SHP77 (cell line): ENCODE results near the gene IDE.
"Not testable (repeated sequence)": the region's sequence is repeated elsewhere in the genome, so short reads cannot be mapped to it uniquely, and the experiment has no call there.

Source experiments
- DNase-seq, 2 experiments: peaks; one replicate each; lab custom pipeline; 2025; lab: John Stamatoyannopoulos, UW

The IDE gene

DNA sequence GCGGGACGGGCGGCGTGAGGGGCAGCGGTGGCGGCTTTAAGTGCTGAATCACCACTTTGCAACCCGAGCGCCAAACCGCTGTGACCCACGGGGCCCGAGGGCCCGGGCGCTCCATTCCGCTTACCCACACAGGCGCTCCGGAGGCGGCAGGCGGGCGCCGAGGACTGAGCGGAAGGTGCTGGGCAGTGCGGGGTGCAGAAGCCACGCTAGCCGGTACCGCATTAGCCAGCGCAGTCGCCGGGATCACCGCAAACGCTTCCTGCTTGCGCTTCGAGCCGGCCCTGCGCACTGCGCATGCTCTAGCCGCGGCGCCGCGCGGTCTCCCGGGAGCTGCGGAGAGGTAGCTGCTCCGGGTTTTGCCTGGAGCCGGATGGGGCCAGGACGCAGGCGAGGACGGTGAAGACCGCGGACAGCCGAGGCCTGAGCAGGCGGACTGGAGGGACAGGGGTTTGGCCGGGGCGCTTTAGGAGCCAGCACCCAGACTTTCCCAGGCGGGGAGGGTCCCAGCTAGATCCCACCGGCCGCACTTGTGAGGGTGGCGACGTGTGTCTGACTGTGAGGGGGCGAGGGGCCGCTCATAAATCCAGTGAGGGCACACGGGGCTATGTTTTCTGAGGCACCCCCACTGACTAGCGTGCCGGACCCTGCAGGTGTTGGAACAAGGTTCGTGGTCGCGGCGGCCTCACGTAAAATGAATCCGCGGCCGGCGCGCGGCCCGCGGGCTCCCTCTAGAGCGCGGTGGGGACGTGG is at the start of gene IDE:
Gene IDE, minus strand, starts transcription at position 296 of the 750 bp plus-strand sequence. Its CDS starts 74 bp downstream, at position 222.
- peak; percentile 79 to 86 for DNase-seq

DNA sequence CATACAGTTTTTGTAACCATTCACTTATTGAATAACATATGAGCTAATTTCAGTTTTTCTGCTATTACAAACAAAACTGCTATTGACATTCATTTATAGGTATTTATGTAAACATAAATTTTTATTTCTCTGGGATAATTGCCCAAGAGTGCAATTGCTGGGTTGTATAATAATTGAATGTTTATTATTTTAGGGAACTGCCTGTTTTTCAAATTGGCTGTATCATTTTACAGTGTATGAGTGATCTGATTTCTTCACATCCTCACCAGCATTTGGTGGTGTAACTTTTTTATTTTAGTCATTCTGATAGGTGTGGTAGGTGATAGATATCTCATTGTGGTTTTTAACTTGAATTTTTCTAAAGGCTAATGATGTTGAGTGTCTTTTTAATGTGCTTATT is 45.5 kb upstream of the IDE start:
- no peak for DNase-seq

DNA sequence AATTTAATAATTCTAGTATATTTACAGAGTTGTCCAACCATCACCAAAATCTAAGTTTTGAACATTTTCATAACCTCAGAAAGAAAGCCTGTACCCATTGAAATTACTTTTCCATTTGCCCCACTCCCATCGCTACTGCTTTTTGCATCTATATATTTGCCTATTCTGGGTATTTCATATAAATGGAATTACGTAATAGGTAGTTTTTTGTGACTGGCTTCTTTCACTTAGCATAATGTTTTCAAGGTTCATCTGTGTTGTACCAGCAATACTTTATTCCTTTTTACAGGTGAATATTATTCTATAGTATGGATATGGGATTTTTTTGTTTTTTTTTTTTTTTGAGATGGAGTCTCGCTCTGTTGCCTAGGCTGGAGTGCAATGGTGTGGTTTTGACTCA is 41.6 kb upstream of the IDE start:
- no peak for DNase-seq

DNA sequence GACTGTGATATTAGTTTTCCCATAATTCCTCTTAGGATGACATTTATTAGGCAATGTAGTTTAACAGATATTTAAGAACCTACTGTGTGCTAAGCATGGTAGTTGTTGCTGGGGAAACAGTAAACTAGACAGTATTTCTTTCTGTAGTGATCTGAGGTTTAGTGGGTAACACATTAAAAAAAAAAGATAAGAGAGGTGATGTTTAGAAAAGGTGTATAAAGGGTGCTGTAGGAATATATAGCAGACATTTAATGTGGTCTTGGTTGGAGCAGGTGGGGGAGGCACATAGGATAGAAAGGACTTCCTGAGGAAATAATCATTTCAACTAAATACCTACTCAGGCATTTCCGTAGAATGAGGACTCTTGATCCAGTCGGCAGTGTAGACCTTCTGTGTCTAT is 30.9 kb upstream of the IDE start:
- no peak for DNase-seq

DNA sequence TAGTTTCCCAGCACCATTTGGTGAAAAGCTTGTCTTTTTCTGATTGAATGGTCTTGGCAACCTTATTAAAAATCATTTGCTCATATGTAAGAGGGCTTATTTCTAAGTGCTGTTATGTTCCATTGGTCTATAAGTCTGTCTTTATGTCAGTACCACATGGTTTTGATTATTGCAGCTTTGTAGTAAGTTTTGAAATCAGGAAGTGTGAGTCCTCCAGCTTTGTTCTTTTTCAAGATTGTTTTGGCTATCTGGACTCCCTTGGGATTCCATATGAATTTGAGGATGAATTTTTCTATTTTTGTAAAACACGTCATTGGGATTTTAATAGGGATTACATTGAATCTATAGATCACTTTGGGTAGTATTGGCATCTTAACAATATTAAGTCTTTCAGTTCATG is 24.4 kb upstream of the IDE start:
- no peak for DNase-seq

DNA sequence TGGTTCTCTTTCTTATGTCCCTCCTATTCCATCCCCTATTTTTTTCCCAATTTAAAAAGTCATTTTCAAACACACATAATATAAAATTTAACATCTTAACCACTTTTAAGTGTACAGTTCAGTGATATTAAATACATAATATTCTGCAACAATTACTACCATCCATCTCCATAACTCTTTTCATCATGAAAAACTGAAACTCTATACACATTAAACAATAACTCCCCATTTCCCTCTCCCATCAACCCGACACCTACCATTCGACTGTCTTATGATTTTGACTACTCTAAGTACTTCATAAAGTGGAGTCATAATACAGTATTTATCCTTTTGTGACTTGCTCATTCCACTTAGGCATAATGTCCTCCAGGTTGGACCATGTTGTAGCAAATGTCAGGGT is 21.6 kb upstream of the IDE start:
- DNase-seq, result no peak

DNA sequence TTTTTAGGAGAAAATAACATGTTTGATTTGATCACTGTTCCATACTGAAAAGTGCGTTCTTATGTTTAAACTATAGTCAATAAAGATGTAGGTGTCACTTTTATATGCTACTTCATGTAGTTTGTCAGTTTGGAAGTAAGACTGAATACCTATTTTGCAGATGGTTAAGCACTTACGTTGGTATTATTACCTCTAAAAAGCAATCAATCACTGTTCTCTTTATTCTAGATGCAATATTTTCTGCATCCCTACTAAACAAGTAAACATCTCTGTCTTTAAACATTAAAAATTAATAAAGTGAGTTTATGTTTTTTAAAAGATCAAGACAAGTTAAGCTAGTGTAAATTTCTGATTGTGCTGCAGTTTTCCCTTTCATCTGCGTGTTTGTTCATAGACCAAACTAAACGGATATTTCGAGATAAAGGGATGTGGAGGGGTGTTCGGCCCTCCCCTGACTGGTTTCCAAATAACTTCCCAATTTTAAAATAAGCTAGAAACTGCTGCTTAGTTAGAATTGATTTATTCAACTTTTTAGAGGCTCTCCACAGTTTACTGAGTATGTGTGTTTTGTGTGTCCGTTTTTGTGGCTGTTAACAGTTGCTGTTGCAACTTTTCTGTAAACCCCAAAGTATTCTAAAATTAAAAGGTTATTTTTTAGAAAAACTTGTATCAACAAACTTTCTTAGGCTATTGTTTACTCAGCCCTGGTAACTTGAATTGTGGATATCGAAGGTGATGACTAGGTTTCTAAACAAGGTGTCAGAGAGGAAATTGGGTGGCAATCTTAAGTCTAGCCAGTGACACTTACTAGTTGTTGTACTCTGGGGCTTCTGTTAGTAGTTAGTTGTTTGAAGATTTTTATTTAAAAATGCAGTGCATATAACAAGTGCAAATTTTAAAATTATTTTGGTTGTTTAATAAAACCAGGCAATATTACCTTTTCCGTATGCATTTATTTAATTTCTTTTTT is 20.0 kb upstream of the IDE start:
- no peak for DNase-seq

DNA sequence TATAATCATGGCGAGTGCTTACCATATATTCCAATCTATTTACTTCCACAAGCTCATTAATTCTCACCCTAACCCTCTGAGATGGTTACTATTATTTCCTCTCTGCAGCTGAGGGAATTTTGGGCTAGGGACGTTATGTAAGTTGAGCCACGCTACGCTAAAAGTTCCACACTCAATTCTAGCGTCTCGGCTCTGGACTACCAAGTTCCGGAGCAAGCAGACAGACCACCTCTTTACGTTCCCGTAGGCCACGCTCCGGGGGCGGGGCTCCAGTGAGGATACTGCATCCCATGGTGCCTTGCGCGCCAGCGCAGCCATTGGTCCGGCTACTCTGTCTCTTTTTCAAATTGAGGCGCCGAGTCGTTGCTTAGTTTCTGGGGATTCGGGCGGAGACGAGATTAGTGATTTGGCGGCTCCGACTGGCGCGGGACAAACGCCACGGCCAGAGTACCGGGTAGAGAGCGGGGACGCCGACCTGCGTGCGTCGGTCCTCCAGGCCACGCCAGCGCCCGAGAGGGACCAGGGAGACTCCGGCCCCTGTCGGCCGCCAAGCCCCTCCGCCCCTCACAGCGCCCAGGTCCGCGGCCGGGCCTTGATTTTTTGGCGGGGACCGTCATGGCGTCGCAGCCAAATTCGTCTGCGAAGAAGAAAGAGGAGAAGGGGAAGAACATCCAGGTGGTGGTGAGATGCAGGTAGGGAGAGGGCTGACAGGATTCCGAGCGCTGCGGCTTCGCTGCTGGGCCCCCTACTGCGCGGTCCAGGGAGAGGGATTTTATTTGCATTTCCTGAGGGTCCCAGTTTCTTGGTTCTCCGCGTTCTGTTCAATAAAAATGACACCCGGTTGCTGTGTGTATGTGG is 19.1 kb upstream of the IDE start, which contains the start of gene KIF11:
Gene KIF11, plus strand, starts transcription at position 370 of the 858 bp plus-strand sequence. Its CDS starts 246 bp downstream, at position 616.
- DNase-seq, result peak; percentile 96 to 98

DNA sequence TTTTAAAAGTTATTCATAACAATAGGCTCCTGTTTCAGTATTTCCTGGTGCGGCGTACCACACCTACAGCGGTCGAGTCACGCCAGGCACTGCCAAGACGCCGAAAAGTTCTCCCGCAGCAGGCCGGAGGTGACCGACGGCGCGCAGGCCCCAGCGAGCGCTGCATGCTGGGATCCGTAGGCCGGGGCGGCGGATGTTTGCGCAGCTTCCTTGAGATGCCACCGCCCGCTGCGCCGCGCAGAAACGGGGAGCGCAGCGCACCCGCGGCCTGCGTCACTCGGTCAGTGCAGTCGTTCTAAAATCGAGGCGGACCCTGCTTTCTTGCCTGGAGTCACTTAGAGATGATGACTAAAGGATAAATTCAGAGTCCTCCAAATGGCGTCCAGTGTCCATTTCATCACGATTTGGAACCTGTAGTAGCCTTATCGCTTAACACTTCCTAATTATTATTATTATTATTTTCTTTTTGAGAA is 17.7 kb upstream of the IDE start:
- DNase-seq, result peak; percentile 83 to 93

DNA sequence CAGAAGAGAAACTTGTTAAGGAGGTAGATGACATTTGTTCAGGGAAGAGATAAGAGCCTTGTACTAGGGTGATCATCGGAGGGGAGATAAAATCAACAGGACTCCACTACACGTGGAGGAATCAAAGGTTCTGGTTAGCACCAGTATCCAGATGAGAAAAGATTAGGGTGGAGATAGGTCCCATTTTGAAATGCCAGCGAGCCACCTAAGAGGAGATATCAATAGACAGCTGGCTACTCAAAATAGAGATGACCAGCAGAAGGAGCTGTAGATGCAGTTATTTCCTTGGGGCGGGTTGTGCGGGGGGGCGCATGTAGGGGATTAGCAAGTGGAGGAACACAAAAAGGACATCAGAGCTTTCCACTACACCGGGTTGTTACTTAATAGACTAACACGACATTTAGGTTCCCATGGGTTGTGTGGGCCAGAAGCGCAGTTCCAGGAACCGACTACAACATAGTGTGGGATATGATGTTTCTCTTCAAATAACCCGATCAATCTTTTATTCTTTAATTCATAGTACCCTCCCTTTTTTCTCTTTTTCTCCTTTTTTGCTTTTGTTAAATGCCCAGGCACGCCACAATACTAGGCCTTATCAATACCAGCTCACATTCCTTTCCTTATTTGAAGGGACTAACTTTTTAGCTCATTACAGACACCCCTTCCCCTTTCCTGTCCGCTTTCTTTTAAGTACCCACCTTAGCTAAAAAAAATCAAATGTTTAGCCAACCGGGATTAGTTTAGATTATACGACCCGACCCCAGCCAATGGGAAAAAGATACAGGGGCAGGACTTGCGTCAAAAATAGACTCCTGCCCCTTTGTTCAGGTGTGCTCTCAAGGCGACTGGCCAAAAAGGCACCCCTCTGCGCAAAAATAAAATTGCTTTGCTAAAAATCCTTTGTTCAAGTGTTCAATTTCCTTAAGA is 17.0 kb upstream of the IDE start:
- peak; percentile 58 to 68 for DNase-seq

DNA sequence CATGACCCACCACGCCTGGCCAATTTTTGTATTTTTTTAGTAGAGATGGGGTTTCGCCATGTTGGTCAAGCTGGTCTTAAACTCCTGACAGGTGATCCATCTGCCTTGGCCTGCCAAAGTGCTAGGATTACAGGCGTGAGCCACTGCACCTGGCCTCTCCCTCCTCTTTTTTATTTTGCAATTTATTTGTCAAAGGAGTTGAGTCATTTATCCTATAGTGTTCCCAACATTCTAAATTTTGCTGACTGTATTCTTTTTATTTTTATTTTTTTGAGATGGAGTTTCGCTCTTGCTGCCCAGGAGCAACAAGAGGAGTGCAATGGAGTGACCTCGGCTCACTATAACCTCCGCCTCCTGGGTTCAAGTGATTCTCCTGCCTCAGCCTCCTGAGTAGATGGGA is 8.5 kb upstream of the IDE start:
- not testable (repeated sequence) for DNase-seq

DNA sequence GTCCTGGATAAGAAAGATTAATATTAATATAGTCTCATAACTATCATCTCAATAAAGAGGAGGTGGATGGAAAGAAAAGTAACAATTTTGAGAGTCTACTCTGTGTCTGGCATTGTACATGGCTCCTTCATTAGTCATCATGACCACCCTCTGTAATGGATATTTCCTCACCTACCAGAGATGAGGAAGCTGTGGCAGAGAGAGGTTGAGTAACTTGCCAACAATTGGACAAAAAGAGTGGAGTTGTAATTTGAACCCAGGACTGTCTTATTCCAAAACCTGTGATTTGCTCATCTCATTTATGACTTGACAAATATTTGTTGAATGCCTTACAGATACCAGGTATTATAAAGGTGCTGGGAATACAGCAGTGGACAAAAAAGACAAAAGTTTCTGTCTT is 2.1 kb upstream of the IDE start:
- no peak for DNase-seq

DNA sequence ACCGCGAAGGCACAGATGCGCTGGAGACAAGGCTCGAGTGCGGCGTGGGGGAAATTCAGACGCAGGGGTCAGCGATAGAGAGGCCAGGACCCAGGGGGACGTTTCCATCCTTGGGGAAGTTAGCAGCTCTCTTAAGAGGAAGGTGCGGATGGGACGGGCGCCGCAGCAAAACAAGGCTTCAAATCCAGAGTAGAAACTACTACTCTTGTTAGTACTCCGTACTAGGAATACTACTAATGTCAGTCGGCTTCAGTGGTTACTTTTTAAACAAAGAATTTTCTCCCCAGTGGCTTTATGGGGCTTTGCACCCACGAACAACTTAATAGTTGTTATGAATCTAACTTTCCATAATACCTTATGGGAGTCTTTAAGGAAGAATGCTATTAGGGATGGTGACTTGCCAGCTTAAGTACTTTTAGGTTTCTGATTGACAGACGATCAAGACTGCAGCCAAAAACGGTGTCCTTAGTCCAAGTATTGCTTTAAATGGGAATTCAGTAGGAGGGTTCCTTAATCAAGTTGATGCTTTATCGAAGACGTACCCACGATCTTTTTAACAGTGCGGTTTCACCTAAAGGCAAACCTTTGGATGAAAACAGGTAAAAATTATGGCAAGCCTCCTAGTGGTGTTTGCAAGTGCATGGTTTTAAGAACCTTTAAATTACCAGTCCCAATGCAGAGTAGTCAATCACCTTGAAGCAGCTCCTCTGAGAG is 812 bp upstream of the IDE start:
- DNase-seq, result no peak

DNA sequence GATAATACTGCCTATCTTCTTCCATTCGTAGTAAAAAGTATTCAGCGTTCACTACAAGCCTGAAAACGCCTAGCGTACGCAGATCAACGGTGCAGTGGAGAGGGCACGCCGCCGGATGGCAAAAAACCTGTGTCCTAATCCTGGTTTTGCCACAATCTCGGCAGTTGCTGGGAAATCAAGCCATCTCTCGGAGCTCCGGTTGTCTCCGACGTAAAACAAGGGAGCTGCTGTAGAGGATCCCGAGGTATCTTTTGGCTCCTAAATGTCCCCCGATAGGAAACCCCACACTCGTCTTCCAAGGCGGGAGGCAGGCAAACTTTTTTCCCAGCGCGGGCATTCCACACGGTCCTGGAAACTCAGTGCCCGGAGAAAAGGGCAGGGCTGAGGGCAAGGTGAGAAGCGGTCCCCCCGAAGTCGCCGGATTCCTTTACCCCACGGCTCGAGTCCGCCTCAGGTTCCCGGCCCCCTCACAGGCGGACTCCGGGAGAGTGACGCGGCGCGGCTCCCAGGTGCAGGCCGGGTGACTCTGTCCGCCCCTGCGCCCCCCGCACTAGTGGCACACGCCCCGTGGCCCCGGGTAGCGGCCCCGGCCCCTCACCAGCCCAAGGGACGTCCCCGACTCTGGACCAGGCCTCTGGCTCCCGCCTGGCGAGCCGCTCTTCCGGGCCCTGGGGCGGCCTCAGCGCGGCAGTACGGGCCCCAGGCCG is 649 bp downstream of the IDE start:
- peak; percentile 13 to 15 for DNase-seq

DNA sequence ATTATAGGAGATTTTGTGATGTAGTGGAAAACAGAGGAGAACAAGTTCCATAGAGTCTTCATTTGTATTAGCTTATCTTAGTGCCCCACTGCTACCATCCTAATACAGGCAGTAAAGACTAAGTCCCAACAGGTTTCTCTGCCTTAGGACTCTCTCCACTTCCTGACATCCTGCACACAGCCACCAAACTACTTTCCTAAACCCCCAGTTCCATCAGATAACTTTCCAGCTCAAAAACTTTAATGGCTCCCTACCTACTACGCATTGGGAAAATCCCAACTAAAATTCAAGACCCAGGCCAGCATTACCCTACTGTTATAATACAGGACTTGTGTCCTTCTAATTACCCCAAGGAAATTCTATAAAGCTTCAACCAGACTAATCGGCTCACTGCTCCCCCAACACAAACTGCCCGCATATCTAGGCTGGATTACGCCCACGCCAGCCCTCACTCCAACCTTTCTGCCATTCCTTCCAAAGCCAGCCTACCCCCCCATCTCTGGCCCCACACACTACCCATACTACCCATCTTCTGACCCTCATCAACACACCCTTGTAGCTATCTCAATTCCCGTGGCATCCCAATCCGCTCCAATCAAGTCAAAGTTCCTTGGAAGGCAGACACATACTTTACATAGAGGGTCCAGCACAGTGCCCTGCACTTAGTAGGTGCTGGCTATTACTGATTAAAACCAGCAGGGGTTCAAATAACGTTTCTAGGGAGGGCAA is 1.4 kb downstream of the IDE start:
- no peak for DNase-seq

DNA sequence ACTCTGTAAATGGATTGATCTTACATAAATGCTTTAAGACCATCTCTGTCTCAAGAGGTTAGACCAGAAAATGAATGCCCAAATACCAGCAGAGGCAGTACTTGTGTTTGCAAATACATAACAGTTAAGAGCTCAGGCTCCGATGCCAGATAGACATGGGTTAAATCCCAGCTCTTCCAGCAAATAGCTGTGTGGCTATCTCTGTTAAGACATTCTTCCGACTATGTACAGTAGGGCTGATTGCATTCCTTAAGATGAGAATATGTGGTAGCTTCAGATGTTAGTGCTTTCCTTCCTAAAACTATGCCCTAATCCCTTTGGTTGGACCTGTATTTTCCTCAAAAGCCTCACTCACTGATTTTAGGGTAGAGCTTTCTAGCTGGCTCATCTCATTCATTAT is 2.2 kb downstream of the IDE start:
- DNase-seq, result no peak

DNA sequence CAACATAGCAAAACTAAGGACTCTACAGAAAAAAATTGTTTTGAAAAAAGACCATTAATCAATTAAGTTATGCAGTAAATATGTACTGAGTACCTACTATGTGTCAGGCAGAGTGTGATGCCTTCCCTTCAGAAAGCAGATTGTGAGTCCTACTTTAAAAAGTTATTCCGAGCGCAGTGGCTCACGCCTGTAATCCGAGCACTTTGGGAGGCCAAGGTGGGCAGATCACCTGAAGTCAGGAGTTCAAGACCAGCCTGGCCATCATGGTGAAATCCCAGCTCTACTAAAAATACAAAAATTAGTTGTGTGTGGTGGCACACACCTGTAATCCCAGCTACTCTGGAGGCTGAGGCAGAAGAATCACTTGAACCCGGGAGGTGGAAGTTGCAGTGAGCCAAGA is 4.2 kb downstream of the IDE start:
- not testable (repeated sequence) for DNase-seq

DNA sequence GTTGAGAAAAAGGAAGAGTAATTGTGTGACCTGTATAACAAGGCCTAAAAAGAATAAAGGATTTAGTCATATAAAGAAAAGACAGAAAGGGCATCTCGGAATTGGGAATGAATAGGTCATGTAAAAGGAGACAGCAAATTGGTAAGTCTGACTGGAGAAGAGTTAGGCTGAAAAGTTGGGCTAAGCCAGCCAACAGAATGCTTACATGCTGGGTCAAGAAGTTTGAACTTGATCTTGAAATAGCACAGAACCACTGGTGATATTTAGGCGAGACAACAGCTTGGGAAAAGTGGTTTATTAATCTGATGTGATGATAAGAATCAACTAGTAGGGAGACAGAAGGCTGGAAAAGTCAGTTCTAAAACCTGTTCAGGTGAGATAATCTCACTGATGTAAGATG is 4.8 kb downstream of the IDE start:
- DNase-seq, result no peak
